Keratinocyte (primary cell): ENCODE data around the gene CC2D1A. TPM values are rescaled to one million over a fixed set of nuclear protein-coding genes. Genes with fewer than 3 reads are reported as not detected.

ENCODE experiments used
- DNase-seq: peaks from one replicate; pipeline ENCODE4 v3.0.0-alpha.2; 2011; ENCODE audit warnings: low read depth, missing footprints, low spot score
- FAIRE-seq: peaks from 2 replicates; lab custom pipeline; 2011; peaks lifted over from hg19 to GRCh38; lab: Jason Lieb, UNC
- H2AFZ ChIP-seq: 2 replicates; pipeline ENCODE4 v1.6.0; 2012; ENCODE audit warnings: low read length, control low read depth, inconsistent platforms; ENCODE audit not compliant: control insufficient read depth
- H3K27ac ChIP-seq: 2 replicates; pipeline ENCODE4 v1.5.1; 2011; ENCODE audit warnings: low read length; ENCODE audit not compliant: control insufficient read depth, insufficient read depth
- H3K27me3 ChIP-seq: 3 replicates; pipeline ENCODE4 v1.6.0; 2011; ENCODE audit warnings: low read length; ENCODE audit not compliant: control insufficient read depth, insufficient read depth; ENCODE audit errors: extremely low read depth
- H3K36me3 ChIP-seq, 2 experiments: 2 replicates in 1 of 2; 3 replicates in 1 of 2; pipeline ENCODE4 v1.5.1; 2011; ENCODE audit warnings: low read length in 2 of 2, mild to moderate bottlenecking in 1 of 2; ENCODE audit not compliant: control insufficient read depth in 2 of 2, insufficient read depth in 2 of 2; ENCODE audit errors: extremely low read depth in 1 of 2
- H3K4me1 ChIP-seq: 3 replicates; pipeline ENCODE4 v1.5.1; 2011; ENCODE audit warnings: low read length; ENCODE audit not compliant: control insufficient read depth, insufficient read depth; ENCODE audit errors: extremely low read depth
- H3K4me2 ChIP-seq: 3 replicates; pipeline ENCODE4 v1.6.0; 2011; ENCODE audit warnings: low read depth, low read length; ENCODE audit not compliant: control insufficient read depth, insufficient read depth; ENCODE audit errors: extremely low read depth
- H3K4me3 ChIP-seq, 3 experiments: fragments of 200-600 bp in 1 of 3; sonication (generic) in 1 of 3; 2 replicates in 2 of 3; 3 replicates in 1 of 3; pipeline ENCODE4 v1.5.1; 2011 to 2016; ENCODE audit warnings: low read length in 3 of 3, mild to moderate bottlenecking in 3 of 3, control low read depth in 2 of 3, inconsistent platforms in 1 of 3, low read depth in 1 of 3, mixed read lengths in 1 of 3, mixed run types in 1 of 3, moderate library complexity in 1 of 3; ENCODE audit not compliant: control insufficient read depth in 2 of 3, insufficient read depth in 2 of 3; ENCODE audit errors: extremely low read depth in 1 of 3
- H3K79me2 ChIP-seq: 2 replicates; pipeline ENCODE4 v1.6.0; 2012; ENCODE audit warnings: low read length; ENCODE audit not compliant: control insufficient read depth, insufficient read depth
- H3K9ac ChIP-seq: 3 replicates; pipeline ENCODE4 v1.6.0; 2011; ENCODE audit warnings: low read length; ENCODE audit not compliant: control insufficient read depth, insufficient read depth; ENCODE audit errors: extremely low read depth
- H3K9me1 ChIP-seq: 3 replicates; pipeline ENCODE4 v1.6.0; 2011; ENCODE audit warnings: low read length; ENCODE audit not compliant: control insufficient read depth, insufficient read depth; ENCODE audit errors: extremely low read depth
- H3K9me3 ChIP-seq: 2 replicates; pipeline ENCODE4 v1.5.1; 2012; ENCODE audit warnings: low read depth, low read length; ENCODE audit not compliant: control insufficient read depth
- H4K20me1 ChIP-seq: 3 replicates; pipeline ENCODE4 v1.6.0; 2011; ENCODE audit warnings: low read length; ENCODE audit not compliant: control insufficient read depth, insufficient read depth; ENCODE audit errors: extremely low read depth
- EZH2 ChIP-seq: IDR thresholded peaks from one replicate; pipeline ENCODE4 v1.6.1; 2012; ENCODE audit warnings: inconsistent platforms, mild to moderate bottlenecking, low read length, moderate library complexity
- dilution Hi-C: fragments of 300-500 bp; cut with MboI; formaldehyde crosslinking; loops from one replicate; pipeline ENCODE4 v1.7.0; 2020; ENCODE audit warnings: low sequenced_read_pairs; ENCODE audit not compliant: extremely low pct_ligation_motif_present
- polyA plus RNA-seq, 5 experiments: library from polyadenylated mRNA; depleted of rRNA in 3 of 5; stranded (reverse) in 3 of 5; stranded (forward) in 1 of 5; unstranded in 1 of 5; fragments of >200 nt; gene quantifications; 1 replicate in 1 of 5; 2 replicates in 3 of 5; 3 replicates in 1 of 5; pipeline versions ENCODE4 v1.2.1 to v1.2.3, GENCODE V29; 2011 to 2012; ENCODE audit warnings: missing spikeins in 2 of 5, low read depth in 1 of 5, low replicate concordance in 1 of 5
- TF ChIP-seq, protein P1 (sequence below), 3 experiments: IDR thresholded peaks in 1 of 3; conservative IDR thresholded peaks in 1 of 3; optimal IDR thresholded peaks in 1 of 3; 2 replicates in 2 of 3; 3 replicates in 1 of 3; pipeline versions ENCODE3 to v1.5.1; 2011; ENCODE audit warnings: low read length in 3 of 3, mild to moderate bottlenecking in 3 of 3, moderate library complexity in 2 of 3, control low read depth in 1 of 3, inconsistent platforms in 1 of 3; ENCODE audit not compliant: insufficient read depth in 2 of 3; ENCODE audit errors: extremely low read depth in 1 of 3

Gene CC2D1A
- polyA plus RNA-seq, 1 donor (not counting 4 experiments of a cell fraction or from before 2014, with no cell fraction given) = 11.2 TPM

DNA sequence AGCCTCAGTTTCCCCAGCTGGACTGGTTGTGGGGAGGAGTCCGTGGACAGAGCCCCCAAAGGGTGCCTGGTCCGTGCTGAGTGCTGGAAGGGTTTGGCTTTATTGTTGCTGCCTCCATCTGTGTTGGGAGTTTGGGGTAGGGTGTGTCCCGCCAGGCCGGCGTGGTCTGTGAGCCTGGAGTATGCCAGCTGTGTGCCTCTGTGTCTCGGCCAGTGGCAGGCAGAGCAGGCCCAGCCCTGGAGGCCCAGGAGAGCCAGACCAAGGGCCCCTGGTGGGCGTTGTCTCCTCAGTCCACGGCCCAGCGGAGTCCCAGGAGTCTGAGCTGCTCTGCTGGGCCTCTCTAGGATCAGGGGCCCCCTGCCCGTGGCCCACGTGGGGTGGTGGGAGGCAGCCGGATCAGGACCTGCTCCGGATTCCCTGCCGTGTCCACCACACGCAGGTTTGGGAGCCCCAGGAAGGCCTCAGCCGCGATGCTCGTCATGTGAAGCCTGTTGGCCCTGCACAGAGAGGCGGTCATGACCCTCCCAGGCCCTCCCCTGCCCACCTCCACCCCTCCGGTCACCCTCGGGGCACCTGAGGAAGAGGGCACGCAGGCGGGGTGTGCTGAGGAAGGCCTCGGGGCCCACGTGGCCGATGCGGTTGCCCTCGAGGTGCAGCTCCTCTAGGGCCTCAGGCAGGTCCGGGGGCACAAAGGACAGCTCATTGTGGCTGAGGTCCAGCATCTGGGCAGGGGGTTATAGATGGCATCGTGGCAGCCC is 25.6 kb downstream of the CC2D1A start:
- no peak overlapping the region for H2AFZ ChIP-seq
- no peak overlapping the region for H3K27ac ChIP-seq
- no peak for DNase-seq
- no peaks in the 10 kb centered on the region for H3K9me1 ChIP-seq
- H3K4me1 ChIP-seq = peaks cover 3% of the 10 kb centered on the region
- H3K9me3 ChIP-seq = no peaks in the 10 kb centered on the region
- H3K4me2 ChIP-seq = no peak overlapping the region
- H4K20me1 ChIP-seq = no peaks in the 10 kb centered on the region
- H3K9ac ChIP-seq = no peak overlapping the region
- dilution Hi-C loops = no loop called here
- H3K36me3 ChIP-seq = peaks cover 3 to 13% of the 10 kb centered on the region in 2 experiments
- no peaks in the 10 kb centered on the region for H3K79me2 ChIP-seq
- no peak overlapping the region for H3K4me3 ChIP-seq
- no peak for FAIRE-seq
- peaks cover 10% of the 10 kb centered on the region for H3K27me3 ChIP-seq
- TF ChIP-seq EZH2 = no peak

- TF ChIP-seq, protein P1, sequence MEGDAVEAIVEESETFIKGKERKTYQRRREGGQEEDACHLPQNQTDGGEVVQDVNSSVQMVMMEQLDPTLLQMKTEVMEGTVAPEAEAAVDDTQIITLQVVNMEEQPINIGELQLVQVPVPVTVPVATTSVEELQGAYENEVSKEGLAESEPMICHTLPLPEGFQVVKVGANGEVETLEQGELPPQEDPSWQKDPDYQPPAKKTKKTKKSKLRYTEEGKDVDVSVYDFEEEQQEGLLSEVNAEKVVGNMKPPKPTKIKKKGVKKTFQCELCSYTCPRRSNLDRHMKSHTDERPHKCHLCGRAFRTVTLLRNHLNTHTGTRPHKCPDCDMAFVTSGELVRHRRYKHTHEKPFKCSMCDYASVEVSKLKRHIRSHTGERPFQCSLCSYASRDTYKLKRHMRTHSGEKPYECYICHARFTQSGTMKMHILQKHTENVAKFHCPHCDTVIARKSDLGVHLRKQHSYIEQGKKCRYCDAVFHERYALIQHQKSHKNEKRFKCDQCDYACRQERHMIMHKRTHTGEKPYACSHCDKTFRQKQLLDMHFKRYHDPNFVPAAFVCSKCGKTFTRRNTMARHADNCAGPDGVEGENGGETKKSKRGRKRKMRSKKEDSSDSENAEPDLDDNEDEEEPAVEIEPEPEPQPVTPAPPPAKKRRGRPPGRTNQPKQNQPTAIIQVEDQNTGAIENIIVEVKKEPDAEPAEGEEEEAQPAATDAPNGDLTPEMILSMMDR (optimal IDR thresholded peaks at IDR 0.05 in 1 of 3, IDR thresholded peaks at IDR 0.05 in 1 of 3, conservative IDR thresholded peaks at IDR 0.05 in 1 of 3; ENCODE audit: extremely low read depth in 1 of 3, insufficient read depth in 2 of 3, low read length in 3 of 3) = no peak
- TF ChIP-seq EZH2 = no peak
- no peaks in the 10 kb centered on the region for H3K9me1 ChIP-seq
- dilution Hi-C loops = no loop called here
- no peaks in the 10 kb centered on the region for H3K79me2 ChIP-seq
- no peak overlapping the region for H3K9ac ChIP-seq
- H3K27ac ChIP-seq = no peak overlapping the region
- peaks cover 10% of the 10 kb centered on the region for H3K27me3 ChIP-seq
- H2AFZ ChIP-seq = no peak overlapping the region
- no peaks in the 10 kb centered on the region for H3K9me3 ChIP-seq
- no peak overlapping the region for H3K4me2 ChIP-seq
- H3K4me3 ChIP-seq = no peak overlapping the region
- FAIRE-seq = no peak
- peaks cover 3% of the 10 kb centered on the region for H3K4me1 ChIP-seq
- no peak for DNase-seq
- no peaks in the 10 kb centered on the region for H4K20me1 ChIP-seq
- H3K36me3 ChIP-seq = peaks cover 3 to 9% of the 10 kb centered on the region in 2 experiments
Measured at GRCh38 chr19:13932149-13932637, 26.2 kb downstream of the CC2D1A start.
